ENCODE results near the gene IFNK.

IFNK gene

DNA sequence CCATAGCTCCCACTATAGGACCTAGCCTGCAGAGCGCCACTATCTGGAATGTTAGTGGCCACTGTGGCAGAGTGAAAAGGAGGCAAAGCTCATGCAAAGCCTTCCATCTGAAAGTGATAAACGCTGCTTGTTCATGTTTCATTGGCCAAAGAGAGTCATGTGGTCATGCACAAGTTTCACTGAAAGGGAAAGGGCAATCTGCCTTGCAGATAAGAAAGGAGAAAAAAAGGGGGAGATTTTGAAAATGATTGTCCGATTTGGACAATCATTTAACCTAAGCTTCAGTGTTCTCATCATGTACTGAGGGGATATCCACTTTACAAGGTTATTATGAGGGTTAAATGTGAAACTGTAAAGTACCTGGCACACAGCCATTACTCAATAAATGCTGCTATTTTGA, 14.6 kb downstream of the IFNK start:
- no peak for DNase-seq (ENCODE audit: low read depth in 2 of 2)

DNA sequence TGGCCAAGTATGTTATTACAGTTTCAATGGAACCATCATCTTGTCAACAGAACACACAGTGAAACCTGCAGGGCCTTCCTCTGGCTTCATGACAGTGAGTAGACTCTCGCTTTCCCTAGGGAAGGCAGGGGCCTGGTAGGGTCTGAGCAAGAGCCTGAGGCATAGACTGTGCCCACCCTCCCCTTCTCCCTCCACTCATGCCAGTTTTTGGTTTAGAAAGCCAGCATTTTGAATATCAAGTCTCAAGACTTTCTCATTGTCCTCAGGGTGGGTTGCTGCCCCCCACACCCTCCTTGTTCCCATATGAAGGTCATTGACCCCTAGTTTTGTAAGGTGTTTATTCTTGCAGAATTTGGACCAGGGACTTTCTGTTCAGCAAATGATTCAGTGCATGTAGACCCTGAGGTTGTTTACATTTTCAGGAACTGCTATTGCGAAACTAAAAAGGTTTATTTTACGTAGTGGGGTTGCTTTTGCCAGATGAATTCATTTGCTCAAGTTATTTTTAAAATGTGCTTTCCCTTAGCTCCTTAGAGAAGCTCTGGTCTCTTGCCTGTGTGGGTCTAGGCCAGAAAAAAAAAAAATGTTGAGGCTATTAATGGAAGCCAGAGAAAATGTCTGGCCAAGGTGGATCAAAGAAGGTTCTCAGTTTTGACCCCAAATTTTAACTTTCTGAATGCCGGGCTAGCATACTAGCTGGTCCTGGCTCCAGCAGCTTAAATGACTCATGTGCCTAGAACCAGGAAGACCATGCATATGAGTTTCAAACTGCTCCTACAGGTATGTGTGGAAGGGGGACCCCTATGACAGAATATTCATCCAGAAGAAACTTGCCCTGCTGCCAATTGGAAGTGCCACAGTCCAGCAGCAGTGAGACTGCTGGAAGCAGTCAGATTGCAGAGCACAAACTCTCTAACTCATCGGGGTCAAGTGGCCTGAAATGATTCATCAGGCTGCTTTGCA, 15.7 kb downstream of the IFNK start:
- DNase-seq (ENCODE audit: low read depth in 2 of 2) = no peak

DNA sequence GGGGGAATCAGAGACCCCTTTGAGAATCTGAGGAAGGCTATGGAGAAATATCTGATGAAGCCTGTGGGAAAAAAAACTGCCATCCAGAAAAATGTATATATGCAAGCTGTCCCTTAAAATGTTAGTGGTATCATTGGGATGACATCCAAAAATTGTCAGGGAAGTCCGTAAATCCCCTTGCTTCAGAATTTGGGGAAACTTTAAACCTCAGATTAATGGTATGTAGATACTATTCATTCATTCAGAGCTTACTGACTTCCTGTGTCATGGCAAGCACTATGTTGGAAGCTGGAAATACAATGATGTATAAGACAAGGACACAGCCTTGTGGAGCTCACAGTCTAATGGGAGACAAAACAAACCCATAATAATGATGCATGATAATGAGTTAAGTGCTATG, 16.4 kb downstream of the IFNK start:
- no peak for DNase-seq (ENCODE audit: low read depth in 2 of 2)

DNA sequence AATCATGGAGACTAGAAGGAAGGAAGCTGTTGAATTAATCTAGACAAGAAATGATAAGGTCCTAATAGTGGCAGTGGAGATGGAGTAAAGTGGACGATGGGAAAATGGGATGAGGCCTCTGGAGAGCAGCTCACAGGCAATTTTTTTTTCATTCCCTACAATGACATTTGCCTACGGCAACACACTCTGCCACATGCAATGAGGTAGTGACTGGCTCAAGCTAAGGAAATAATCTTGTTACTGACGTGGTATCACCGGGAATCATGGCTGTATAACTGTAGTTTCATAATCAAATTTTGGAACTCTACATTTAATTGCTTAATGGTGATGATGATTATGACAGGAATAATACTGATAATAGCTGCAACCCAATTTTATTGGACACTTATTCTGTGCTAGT, 17.6 kb downstream of the IFNK start:
- DNase-seq (ENCODE audit: low read depth in 2 of 2) = no peak

DNA sequence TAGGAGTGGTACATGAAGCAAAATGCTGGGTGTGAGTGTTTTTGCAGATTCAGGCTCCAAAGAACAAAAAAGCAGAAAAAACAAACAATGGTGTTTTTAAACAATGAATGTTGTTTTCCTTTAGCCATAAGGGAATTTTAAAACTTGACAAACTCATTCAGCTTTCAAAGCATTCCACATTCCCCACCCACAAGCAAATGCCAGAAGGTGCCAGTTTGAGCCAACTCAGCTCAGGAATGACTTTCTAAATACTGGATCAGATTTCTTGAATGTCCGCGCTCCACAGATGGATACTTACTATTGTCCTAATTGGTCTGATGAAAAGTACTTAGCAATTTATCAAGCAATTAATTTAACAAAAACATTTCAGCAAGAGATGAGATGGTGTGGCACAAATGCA, 18.4 kb downstream of the IFNK start:
- DNase-seq (ENCODE audit: low read depth in 2 of 2) = no peak

GRCh38 chr9:27545471-27545870, 21.4 kb downstream of the IFNK start:
- DNase-seq (ENCODE audit: low read depth in 2 of 2) = no peak

DNA sequence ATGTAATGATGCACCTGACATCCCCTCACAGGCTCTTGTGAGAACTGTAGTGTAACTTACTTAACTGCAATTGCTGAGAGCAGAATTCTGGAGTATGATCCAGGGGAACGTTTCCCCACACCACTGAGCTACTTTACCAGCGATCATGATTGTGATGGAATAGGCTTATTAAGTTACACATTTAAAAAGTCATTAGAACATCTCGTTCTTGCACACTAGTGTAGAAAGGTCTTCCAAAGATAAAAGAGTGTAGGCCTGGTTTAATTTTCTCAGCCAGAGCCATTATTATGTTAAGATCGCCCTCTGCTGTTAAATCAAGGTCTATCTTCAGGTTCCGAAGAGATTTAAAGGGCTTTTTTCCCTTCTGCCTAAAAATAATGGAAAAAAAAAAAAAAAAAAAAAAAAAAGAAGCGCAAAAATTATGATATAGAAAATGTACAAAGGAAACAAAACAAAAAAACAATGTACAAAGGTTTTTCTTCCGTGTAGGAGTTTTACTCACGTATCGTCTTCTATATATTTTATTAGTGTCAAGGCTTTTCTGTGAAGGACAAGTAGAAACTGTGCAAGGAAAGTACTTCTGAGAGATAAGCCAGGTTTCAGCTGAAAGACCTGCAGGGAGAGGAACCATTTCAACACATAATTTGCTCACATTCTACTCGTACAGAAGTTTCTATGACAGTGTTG, 24.1 kb downstream of the IFNK start:
- no peak for DNase-seq (ENCODE audit: low read depth in 2 of 2)

DNA sequence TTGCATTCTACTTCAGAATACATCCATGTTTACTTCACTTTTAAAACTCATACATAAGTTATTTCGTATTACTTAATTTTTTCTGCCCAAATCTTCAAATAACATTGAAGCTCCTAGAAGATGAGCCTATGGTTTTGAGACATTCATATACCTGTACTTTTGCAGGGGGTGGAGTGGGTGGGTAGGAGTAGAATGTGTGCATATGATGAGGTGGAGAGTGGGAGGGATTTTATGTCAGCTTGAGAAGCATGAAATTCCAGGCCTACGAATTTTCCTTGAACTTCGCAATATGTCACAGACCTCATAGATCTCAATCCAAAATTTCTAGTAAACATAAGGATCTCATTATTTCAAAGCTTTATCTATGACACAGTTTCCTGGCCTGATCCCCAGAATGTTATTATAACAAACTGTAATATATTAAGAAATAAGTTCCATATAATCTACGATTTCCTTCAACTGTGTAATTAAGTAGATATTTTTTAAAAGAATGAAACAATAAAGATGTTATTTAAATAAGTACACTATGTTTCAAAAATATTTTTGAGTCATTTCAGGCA, 25.2 kb downstream of the IFNK start:
- DNase-seq (ENCODE audit: low read depth in 2 of 2) = no peak

DNA sequence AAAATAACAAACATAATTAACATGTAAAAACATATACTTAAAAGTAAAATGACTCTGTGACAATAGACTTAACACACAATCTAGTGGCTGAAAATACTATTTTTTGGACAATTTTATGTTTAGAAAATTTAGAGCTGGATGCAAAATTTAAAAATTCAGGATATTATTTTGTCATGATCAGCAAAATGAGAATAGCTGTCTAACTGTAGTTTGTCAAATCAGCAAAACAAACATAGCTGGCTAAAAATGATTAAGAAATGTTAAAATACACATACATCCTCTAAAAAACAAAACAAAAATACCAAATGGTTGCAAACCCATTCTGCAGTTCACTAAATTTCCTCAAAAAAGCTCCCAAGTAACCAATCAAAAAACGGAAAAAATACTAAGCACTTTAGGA, 30.6 kb downstream of the IFNK start:
- no peak for DNase-seq (ENCODE audit: low read depth in 2 of 2)

DNA sequence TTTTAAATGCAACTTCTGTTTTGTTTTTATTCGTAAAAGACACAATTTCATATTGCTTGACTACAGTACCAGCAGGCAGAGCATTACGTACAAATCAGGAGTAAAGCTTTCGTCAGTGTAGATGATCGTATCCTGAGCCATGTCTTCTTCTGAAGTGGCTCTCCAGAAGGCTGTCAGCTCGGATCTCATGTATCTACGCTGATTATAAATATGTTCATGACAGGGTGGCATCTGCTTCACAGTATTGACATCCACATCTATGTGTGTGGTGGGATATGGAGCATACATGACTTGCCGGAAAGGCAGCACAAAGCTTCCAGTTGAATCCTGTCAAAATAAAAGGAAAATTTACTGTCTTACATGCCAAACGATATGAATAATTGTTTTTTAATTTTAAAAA, 32.4 kb downstream of the IFNK start:
- DNase-seq (ENCODE audit: low read depth in 2 of 2) = no peak

DNA sequence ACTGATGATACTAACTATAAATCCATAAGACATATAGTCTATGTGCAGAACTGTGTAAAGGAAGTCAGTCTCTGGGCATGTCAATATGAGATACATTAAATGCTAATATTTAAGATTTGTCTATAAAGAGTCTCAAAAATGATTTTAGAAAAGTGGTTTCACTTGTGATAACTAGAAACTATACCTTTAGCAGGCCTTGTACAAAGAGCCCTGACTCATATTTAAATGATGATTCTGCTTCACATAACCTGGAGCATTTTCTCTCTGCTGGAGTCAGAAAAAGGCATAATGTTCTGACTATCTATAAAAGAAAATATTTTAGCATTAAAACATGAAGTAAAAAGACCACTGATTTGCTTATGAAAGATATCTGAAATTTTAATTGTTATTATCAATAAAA, 34.2 kb downstream of the IFNK start:
- DNase-seq (ENCODE audit: low read depth in 2 of 2) = no peak

- DNase-seq (ENCODE audit: low read depth in 2 of 2) = no peak
These were observed 36.4 kb downstream of the IFNK start for GRCh38 chr9:27560457-27560856.

DNA sequence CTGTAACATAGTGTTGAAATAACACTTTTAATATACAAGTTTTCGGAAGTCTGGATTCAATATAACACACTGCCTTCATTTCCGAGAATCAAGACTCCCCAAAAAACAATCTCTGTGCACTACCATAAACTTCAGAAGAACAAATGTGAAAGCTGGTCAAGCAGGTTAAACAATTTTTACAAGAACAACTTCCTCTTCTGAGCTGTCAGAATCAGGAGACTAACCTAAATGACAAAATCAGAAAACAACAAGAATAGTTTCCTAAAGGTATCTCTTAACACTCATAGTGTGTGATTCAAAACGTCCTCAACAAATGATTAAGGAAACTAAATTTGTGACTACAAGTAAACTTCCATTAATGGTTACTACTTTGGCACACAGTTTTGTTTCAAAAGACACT, 37.6 kb downstream of the IFNK start:
- no peak for DNase-seq (ENCODE audit: low read depth in 2 of 2)

DNA sequence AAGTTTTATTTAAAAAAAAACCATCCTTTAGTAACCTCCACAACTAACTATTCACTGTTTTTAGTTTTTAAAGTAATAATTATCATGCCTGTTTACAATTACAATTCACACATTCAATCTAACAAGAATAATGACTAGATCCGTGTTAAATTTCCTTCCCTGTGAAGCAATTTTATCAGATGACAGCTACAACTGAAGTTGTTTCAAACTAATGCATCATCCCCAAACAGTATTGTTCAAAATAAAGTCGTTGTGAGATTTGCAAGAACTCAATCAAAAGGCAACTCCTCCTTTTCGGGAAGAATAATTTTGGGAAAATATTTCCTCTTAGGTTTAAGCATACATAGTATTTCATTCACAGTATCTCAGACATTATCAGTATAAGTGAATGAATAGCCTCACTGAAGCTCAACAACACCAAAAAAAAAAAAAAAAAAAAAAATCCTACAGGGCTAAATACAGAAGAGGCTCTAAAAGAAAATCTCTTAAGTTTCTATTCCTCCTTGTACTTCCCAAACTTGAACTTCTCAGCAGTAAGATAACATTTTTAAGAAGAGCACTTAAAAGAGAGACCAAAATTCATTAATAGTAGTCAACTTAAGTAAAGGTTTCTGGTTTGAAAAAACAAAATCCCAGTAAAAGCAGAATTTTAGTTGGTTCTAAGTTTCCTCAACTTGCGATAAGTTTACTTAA, 39.8 kb downstream of the IFNK start:
- no peak for DNase-seq (ENCODE audit: low read depth in 2 of 2)

GRCh38 chr9:27564670-27565069, 40.6 kb downstream of the IFNK start:
- DNase-seq (ENCODE audit: low read depth in 2 of 2) = no peak

DNA sequence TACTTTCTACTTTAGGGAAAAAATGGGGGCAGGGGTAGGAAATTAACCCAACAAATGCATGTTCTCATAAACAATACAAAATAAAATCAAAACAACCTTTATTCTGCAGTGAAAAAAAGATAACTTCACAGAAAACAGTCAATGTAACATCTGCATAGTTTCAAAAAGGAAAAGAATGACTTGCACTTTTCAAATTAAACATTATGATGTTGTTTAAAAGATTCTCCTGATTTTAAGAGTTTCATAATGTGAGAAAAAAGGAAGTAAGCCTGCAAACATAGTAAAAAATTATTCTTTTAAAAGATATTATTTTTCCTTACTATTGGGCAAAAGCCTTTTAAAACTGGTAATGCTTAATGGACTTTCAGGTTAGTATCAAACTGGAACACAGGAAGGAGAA, 41.6 kb downstream of the IFNK start:
- DNase-seq (ENCODE audit: low read depth in 2 of 2) = no peak

GRCh38 chr9:27566118-27566517, 42.0 kb downstream of the IFNK start:
- DNase-seq (ENCODE audit: low read depth in 2 of 2) = no peak

- DNase-seq (ENCODE audit: low read depth in 2 of 2) = no peak
These were observed 45.3 kb downstream of the IFNK start for GRCh38 chr9:27569406-27569805.

- no peak for DNase-seq (ENCODE audit: low read depth in 2 of 2)
These were observed 46.9 kb downstream of the IFNK start for GRCh38 chr9:27571011-27571410.

DNA sequence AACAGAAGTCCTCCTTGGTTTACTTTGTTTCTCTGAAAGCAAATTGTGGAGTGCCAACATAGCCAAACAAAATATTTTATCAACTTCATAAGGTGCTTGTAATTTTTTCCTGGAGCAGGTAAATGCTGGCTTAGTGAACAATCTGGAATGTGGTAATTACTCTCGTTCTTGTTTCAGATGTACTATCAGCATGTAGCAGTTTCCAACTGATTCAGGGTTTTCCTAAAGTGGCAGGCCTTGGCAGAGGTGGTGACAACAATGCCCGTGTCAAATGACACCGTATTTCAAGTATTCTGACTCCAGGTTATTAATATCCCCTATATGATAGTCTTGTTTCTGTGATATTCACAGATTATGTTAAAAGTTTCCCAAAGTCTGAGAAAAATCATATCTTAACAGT, 48.0 kb downstream of the IFNK start:
- DNase-seq (ENCODE audit: low read depth in 2 of 2) = no peak

DNA sequence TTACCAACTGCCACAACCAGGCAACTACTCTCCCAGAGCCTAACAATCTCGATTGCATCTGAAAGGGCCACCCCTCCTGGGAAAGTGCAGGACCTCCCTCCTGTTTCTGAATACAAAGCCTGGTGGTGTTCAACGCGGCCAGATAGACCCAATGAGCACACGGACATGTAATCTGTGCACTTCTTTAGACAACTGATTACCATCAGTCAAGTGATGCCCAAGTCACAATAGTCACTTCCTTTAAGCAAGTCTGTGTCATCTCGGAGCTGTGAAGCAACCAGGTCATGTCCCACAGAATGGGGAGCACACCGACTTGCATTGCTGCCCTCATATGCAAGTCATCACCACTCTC, 48.5 kb downstream of the IFNK start:
- peak in 1 of 2 donors; percentile 43 for DNase-seq (ENCODE audit: low read depth in 2 of 2)

- peak; percentile 74 to 79 for DNase-seq (ENCODE audit: low read depth in 2 of 2)
These were observed 49.0 kb downstream of the IFNK start, which contains the start of gene C9orf72 for GRCh38 chr9:27572918-27573633. Gene C9orf72, minus strand, starts transcription at chr9:27573481. Its CDS starts 6,361 bp downstream, at chr9:27567120.

Measured in stimulated activated CD4-positive, alpha-beta T cell treated with anti-CD3 and anti-CD28 coated beads, Interleukin-15, amount 100 ng/mL, for 48 hours (primary cell).